Testis (tissue), 3 donors: ENCODE measurements around the gene FHL1. TPM values are rescaled to one million over a fixed set of nuclear protein-coding genes. Genes with fewer than 3 reads are reported as not detected.

ENCODE experiments used
- DNase-seq: peaks from one replicate; pipeline ENCODE4 v3.0.0-alpha.2; 2019
- H3K27ac ChIP-seq, 2 donors: fragments of 200-600 bp; sonication (generic); one replicate each; pipeline ENCODE4 v1.5.1; 2019
- H3K27me3 ChIP-seq: fragments of 200-600 bp; sonication (generic); one replicate; pipeline ENCODE4 v1.5.1; 2019
- H3K36me3 ChIP-seq: fragments of 200-600 bp; sonication (generic); one replicate; pipeline ENCODE4 v1.5.1; 2017; ENCODE audit warnings: low read depth; ENCODE audit errors: missing control alignments
- H3K4me1 ChIP-seq: fragments of 200-600 bp; sonication (generic); one replicate; pipeline ENCODE4 v1.5.1; 2019
- H3K4me3 ChIP-seq, 2 donors: fragments of 200-600 bp; sonication (generic); one replicate each; pipeline ENCODE4 v1.5.1; 2017 to 2019
- H3K9me3 ChIP-seq: fragments of 200-600 bp; sonication (generic); one replicate; pipeline ENCODE4 v1.5.1; 2017
- POLR2A ChIP-seq: fragments of 450-650 bp; IDR thresholded peaks from one replicate; pipeline ENCODE4 v1.6.1; 2017; ENCODE audit warnings: antibody characterized with exemption, mild to moderate bottlenecking, moderate library complexity
- WGBS, 2 donors: methylation state at CpG; one replicate each; pipeline ENCODE4 v1.1.5; 2018; 5-methylcytosine and 5-hydroxymethylcytosine counted together
- intact Hi-C: fragments of 100-400 bp; cut with DNase I; formaldehyde crosslinking; loops from one replicate; pipeline ENCODE4 v1.15.1; 2023; ENCODE audit warnings: low total_unique reads
- polyA plus RNA-seq: library from polyadenylated mRNA; stranded (reverse); fragments of 350-450 nt; fragmentation: Illumina TruSeq; extraction: RNeasy Lipid Tissue Mini Kit (QIAGEN cat#74804); gene quantifications from one replicate; pipeline ENCODE4 v1.2.3, GENCODE V29; 2014; ENCODE audit warnings: low read depth, low replicate concordance; ENCODE audit not compliant: insufficient read depth
- total RNA-seq, 2 donors: library from RNA; depleted of rRNA; stranded (reverse); fragments of >200 nt; gene quantifications; one replicate each; pipeline ENCODE4 v1.2.3, GENCODE V29; 2016
- TF ChIP-seq, protein P1 (sequence below), 3 experiments: fragments of 450-650 bp in 2 of 3; fragments of 200-600 bp in 1 of 3; sonication (generic) in 1 of 3; IDR thresholded peaks; one replicate each; pipeline ENCODE4 v1.5.1; 2016 to 2019; ENCODE audit warnings: antibody characterized with exemption in 3 of 3, mild to moderate bottlenecking in 2 of 3, moderate library complexity in 1 of 3

Gene FHL1
- total and polyA plus RNA-seq, 3 donors from 2014 or later = 92.5 to 211 (median 98.6) TPM

DNA sequence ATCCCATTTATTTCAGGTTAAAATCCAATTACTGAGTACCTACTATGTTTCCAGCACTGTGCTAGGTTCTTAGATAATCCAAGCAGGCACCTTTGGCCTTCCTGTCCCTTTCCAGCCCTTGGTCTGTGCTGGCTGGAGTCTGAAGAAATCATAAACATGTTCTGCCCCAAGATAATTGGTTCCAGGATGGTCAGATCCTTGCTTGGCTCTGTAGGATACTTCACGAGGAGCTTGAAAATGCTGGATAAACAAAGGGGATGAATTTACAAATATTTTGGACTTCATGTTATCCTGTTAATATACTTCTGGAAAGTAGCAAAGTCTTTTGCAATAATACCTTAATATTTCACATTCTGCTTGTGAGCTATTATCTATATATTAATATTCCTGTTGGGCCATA, 35.0 kb upstream of the FHL1 start:
- H3K27ac ChIP-seq = no peak overlapping the region
- TF ChIP-seq, protein P1, sequence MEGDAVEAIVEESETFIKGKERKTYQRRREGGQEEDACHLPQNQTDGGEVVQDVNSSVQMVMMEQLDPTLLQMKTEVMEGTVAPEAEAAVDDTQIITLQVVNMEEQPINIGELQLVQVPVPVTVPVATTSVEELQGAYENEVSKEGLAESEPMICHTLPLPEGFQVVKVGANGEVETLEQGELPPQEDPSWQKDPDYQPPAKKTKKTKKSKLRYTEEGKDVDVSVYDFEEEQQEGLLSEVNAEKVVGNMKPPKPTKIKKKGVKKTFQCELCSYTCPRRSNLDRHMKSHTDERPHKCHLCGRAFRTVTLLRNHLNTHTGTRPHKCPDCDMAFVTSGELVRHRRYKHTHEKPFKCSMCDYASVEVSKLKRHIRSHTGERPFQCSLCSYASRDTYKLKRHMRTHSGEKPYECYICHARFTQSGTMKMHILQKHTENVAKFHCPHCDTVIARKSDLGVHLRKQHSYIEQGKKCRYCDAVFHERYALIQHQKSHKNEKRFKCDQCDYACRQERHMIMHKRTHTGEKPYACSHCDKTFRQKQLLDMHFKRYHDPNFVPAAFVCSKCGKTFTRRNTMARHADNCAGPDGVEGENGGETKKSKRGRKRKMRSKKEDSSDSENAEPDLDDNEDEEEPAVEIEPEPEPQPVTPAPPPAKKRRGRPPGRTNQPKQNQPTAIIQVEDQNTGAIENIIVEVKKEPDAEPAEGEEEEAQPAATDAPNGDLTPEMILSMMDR (IDR thresholded peaks at IDR 0.05) = no peak
- no peak for TF ChIP-seq POLR2A
- DNase-seq = no peak

DNA sequence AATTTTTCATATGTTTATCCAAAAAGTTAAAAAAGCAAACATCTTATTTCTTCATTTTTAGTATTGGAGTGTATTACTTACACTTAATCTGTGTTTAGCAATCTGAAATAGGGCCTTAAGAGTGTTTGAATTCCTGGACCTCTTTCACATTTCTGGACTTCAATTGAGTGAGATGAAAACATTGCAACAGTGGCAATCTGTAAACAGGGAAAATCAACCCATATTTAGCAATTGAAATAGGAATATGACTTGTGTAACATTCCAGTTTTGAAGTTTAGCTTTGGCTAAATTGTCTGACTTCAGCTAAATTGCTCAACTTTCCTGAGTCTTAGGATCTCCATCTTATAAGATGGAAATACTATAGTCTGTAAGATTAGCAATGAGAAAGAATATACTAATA, 34.6 kb upstream of the FHL1 start:
- Histone ChIP-seq H3K4me1 (no peaks in the 10 kb centered on the region), H3K27me3 (no peaks in the 10 kb centered on the region), H3K9me3 (no peaks in the 10 kb centered on the region), H3K4me3 (no peak overlapping the region), H3K27ac (no peak overlapping the region), H3K36me3 (no peaks in the 10 kb centered on the region)
- intact Hi-C loops = no loop called here
- no peak for DNase-seq
- TF ChIP-seq, protein P1 (IDR thresholded peaks at IDR 0.05) = no peak
- no peak for TF ChIP-seq POLR2A

More for the DNA sequence above, 35.0 kb upstream of the FHL1 start:
- 0% methylated on average over 1 of the region's 1 CpG for WGBS, 2 donors
- H3K9me3 ChIP-seq = no peaks in the 10 kb centered on the region
- H3K4me1 ChIP-seq = no peaks in the 10 kb centered on the region
- H3K4me3 ChIP-seq = no peak overlapping the region
- H3K27me3 ChIP-seq = no peaks in the 10 kb centered on the region
- intact Hi-C loops = no loop called here
- H3K36me3 ChIP-seq = no peaks in the 10 kb centered on the region

DNA sequence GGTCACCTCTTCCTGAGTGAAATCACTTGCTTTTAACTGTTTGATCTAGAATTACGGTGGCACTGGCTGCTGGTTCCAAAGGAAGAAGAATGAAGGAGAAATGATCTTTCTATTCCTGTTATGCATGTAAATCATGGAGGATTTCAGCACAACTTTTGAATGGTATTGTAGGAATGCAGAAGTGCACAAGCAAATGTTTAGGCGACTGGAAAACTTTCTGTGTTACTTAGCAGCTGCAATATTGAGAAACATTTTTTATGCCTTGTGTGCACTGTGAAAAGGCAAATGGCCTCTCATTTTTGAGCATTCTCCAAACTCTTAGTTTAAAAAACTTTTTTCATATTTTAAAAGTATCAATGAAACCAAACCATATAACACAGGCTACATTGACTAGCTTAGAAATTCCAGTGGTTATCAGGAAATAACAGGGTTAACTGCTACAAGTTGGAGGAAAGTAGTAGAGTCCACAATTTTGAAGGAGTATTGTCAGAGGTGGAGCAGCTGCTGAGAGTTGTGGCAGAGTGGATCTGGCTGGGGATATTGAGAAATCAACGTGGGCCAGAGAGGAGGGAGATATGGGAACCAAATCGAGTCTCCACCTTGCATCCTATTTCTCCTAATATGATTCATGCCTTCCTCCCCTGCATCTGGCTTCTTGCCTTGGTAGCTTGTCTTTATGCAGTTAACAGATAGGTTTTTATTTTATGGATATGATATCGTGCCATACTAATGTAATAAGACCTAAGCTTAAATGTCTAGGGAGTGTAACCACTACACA, 32.0 kb upstream of the FHL1 start:
- no peaks in the 10 kb centered on the region for H3K9me3 ChIP-seq
- DNase-seq = no peak
- no peak overlapping the region for H3K4me3 ChIP-seq
- intact Hi-C loops = no loop called here
- 58 to 65% methylated on average over 5 of the region's 5 CpGs for WGBS, 2 donors
- H3K36me3 ChIP-seq = no peaks in the 10 kb centered on the region
- no peaks in the 10 kb centered on the region for H3K27me3 ChIP-seq
- H3K4me1 ChIP-seq = no peaks in the 10 kb centered on the region
- H3K27ac ChIP-seq = no peak overlapping the region
- TF ChIP-seq POLR2A = no peak
- TF ChIP-seq, protein P1 (IDR thresholded peaks at IDR 0.05) = no peak

DNA sequence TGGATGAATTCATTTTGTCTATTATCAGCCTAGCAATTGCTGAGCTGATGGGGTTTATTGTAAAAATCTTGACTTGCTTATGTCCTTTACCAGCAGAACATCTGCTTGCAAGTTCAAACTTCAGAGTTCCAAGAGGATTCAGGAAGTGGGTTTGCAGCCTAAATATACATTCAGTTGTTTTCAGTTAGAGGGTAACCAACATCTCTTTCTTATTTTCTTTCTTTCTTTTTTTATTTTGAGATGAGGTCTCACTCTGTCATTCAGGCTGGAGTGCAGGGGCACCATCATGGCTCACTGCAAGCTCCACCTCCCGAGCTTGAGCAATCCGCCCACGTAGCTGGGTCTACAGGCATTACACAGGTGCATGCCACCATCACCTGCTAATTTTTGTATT, 31.4 kb upstream of the FHL1 start:
- WGBS, 2 donors = 77 to 86% methylated on average over 3 of the region's 3 CpGs
- no peaks in the 10 kb centered on the region for H3K4me1 ChIP-seq
- DNase-seq = no peak
- H3K27me3 ChIP-seq = no peaks in the 10 kb centered on the region
- no peaks in the 10 kb centered on the region for H3K9me3 ChIP-seq
- no peaks in the 10 kb centered on the region for H3K36me3 ChIP-seq
- intact Hi-C loops = no loop called here
- no peak overlapping the region for H3K27ac ChIP-seq
- H3K4me3 ChIP-seq = no peak overlapping the region
- TF ChIP-seq, protein P1 (IDR thresholded peaks at IDR 0.05) = no peak
- no peak for TF ChIP-seq POLR2A

DNA sequence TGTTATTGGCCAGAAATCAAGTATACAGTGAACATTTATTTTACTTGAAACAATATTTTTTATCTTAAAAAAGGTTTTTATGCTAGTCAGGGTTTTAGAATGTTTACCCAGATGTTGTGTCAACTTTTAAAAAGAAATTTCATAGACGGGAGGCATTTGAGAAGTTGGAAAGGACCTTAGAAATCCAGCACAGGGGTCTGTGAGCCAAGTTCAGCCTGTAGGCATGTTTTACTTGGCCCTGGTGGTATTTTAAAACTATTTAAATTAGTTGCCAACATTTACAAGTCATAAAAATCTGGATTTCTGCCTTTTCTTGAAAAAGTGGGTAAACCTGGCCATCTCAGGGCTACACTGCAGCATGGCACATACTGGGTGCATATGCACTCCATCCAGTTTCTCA, 25.5 kb upstream of the FHL1 start:
- Histone ChIP-seq H3K4me1 (no peaks in the 10 kb centered on the region), H3K4me3 (no peak overlapping the region), H3K36me3 (no peaks in the 10 kb centered on the region), H3K9me3 (no peaks in the 10 kb centered on the region), H3K27me3 (no peaks in the 10 kb centered on the region), H3K27ac (no peak overlapping the region)
- WGBS, 2 donors = 40 to 63% methylated on average over 1 of the region's 1 CpG
- no peak for TF ChIP-seq POLR2A
- DNase-seq = no peak
- intact Hi-C loops = no loop called here
